Astrocyte of the cerebellum (primary cell): Measurements from ENCODE around the gene NDUFB7.

Experiments used
- DNase-seq: peaks from one replicate; pipeline ENCODE4 v3.0.0-alpha.2; 2011; ENCODE audit warnings: low read depth
- H3K4me3 ChIP-seq: 2 replicates; pipeline ENCODE4 v1.5.1; 2011; ENCODE audit warnings: mild to moderate bottlenecking, low read depth, low read length, moderate library complexity
- in situ Hi-C: cut with HindIII; loops from 2 replicates; pipeline ENCODE4 v1.10.0; 2017; ENCODE audit warnings: low sequenced_read_pairs
- TF ChIP-seq, protein P1 (sequence below): IDR thresholded peaks from 2 replicates; pipeline ENCODE4 v1.5.1; 2012; ENCODE audit warnings: low read length, low read depth, moderate library complexity, mild to moderate bottlenecking; ENCODE audit errors: missing control alignments

The NDUFB7 gene

DNA sequence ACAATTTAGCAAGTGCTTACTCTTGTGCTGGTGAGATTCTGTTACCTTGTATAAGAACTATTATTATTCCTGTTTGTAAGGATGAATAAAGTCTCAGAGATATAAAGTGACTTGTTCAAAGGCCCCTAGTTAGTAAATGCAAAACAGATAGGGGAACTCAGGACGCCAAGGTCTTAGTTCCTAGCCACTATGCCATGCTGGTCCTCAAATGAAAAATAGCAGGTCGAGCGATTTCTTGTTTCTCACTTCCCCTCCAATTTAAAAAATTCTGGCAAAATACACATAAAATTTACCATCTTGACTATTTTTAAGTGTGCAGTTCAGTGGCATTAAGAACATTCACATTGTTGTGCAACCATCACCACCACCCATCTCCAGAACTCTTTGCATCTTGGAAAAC is 41.4 kb downstream of the NDUFB7 start:
- H3K4me3 ChIP-seq: peak overlapping the region; percentile 98
- no peak for DNase-seq
- TF ChIP-seq, protein P1, sequence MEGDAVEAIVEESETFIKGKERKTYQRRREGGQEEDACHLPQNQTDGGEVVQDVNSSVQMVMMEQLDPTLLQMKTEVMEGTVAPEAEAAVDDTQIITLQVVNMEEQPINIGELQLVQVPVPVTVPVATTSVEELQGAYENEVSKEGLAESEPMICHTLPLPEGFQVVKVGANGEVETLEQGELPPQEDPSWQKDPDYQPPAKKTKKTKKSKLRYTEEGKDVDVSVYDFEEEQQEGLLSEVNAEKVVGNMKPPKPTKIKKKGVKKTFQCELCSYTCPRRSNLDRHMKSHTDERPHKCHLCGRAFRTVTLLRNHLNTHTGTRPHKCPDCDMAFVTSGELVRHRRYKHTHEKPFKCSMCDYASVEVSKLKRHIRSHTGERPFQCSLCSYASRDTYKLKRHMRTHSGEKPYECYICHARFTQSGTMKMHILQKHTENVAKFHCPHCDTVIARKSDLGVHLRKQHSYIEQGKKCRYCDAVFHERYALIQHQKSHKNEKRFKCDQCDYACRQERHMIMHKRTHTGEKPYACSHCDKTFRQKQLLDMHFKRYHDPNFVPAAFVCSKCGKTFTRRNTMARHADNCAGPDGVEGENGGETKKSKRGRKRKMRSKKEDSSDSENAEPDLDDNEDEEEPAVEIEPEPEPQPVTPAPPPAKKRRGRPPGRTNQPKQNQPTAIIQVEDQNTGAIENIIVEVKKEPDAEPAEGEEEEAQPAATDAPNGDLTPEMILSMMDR: no peak
- in situ Hi-C loops: no loop called here

DNA sequence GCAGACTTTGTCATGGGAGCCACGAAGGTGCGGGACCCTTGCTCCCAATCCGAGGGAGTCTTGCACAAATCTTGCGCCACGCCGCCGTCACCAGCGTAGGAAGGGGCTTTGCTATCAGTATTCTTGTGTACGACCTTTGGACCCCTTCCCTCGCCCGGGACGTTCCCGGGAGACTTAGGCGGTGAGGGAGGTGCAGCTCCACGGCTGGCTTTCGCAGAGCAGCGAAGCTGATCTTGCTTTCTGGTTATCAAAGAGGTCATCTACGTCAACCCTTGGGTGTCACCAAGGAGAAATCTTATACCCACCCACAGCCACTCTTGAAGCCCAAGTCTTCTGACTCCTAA is 41.9 kb downstream of the NDUFB7 start:
- in situ Hi-C loops: no loop called here
- no peak for DNase-seq
- TF ChIP-seq, protein P1: no peak
- H3K4me3 ChIP-seq: peak overlapping the region; percentile 98

DNA sequence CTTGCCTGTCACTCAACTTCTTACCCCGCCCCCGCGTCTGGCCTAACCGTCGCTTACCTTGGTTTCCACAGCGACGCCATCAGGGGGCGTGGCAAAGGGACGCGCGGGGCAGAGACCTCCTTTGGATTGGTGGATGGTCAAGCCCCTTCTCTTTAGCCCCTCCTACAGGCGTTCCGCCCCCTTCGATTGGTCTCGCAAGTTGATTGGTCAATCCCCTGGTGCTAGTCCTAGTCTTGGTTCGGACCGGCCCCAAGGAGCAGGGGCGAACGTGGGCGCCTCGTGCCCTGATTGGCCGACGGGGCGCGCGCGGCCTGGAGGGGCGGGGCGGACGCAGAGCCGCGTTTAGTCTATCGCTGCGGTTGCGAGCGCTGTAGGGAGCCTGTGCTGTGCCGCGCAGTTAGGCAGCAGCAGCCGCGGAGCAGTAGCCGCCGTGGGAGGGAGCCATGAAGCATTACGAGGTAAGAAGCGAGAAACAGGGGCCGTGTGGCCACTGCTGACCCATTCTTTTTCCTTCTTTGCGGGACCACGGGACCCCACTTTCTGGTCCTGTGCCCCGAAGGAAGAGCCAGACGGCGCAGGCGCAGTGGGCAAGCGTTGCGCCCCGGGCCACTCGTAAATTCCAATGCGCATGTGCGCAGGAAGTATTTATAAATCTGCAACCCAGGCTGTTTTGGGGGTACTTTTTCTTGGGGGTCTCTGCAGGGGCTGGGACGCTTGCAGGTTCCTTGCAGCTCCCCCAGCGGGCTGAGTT is 42.4 kb downstream of the NDUFB7 start, which contains the start of gene TECR:
TECR (plus strand) TSS at position 341 of the 751 bp plus-strand sequence; CDS start at position 444, 103 bp downstream.
- peak within 1 kb of the TSS; percentile 98 for H3K4me3 ChIP-seq
- peak; percentile 100 for DNase-seq
- in situ Hi-C loops: no loop called here
- TF ChIP-seq, protein P1: no peak

DNA sequence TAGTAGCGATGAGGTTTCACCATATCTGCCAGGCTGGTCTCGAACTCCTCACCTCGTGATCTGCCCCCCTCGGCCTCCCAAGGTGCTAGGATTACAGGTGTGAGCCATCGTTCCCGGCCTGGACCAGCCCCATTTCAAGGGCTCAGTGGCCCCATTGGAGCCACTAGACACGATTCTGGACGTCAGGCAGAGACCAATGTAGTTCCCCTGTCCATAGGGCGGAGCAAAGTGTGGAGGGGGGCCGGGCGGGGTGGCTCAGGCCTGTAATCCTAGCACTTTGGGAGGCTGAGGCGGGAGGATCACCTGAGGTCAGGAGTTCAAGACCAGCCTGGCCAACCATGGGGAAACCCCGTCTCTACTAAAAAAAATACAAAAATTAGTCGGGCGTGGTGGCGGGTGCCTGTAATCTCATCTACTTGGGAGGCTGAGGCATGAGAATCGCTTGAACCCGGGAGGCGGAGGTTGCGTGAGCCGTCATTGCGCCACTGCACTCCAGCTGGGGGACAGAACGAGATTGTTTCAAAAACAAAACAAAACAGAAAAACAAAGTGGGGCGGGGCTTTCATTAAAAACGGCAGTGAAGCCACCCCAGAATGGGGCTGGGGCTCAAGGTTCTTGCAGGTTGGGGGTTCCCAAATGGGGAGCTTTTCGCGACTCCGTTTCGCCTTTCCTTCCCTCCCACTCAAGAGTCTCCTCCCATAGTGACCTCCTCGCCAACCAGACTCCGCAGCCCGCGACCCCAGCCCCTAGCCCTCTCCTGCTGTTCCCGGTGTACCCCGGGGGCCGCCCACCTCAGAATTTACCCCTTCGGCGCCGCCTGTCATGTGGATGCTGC is 43.2 kb downstream of the NDUFB7 start:
- DNase-seq: no peak
- in situ Hi-C loops: no loop called here
- TF ChIP-seq, protein P1: no peak
- H3K4me3 ChIP-seq: peak overlapping the region; percentile 98

DNA sequence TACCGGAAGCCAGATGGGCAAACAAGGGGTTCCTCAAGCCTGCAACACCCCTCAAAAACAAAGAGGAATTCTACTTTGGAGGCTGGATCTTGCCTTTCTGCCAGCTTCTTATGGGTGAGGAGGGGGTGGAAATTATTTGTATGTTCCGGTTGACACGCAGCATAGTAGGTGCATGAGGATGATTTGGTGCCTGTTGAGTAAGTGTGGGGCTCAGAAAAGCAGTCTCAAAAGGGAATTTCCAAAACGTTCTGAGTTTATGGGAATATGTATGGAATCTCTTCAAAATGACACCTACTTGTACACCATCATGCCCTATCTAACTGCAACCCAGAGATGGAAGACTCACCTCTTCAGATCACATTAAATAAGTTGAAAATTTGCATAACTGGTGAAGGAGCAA is 45.4 kb downstream of the NDUFB7 start:
- DNase-seq: no peak
- in situ Hi-C loops: no loop called here
- no peak overlapping the region for H3K4me3 ChIP-seq
- TF ChIP-seq, protein P1: no peak

DNA sequence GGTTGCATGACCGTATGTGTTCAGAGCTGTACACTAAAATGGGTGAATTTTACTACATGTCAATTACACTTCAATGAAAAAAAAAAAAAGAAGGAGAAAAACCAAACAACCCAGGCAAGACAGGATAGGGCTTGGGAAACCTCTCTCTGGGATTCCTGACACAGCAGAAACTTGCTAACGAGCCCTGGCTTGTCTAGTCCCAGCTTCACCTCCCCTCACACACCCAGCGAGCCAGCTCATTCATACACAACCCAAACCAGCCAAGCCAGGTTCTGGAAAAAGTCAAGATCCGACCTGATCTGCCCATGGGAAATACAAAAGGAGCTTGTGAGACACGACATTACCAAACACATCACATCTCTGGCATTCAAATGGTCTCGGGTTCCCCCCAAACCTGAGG is 46.1 kb downstream of the NDUFB7 start:
- no peak for DNase-seq
- TF ChIP-seq, protein P1: no peak
- in situ Hi-C loops: no loop called here
- no peak overlapping the region for H3K4me3 ChIP-seq
